ENCODE data around the gene YARS2.

GRCh38 chr12:32777159-32777558 is 21.5 kb upstream of the YARS2 start:
- TF ChIP-seq POLR2AphosphoS5 (IDR thresholded peaks at IDR 0.05; ENCODE audit: insufficient read depth in 1 of 2, low read depth in 1 of 2), result no peak
- no peak for TF ChIP-seq CTCF (IDR thresholded peaks at IDR 0.05)
- TF ChIP-seq POLR2A (IDR thresholded peaks at IDR 0.05), result no peak
